HG02763 (cell line): ENCODE results near the gene POLE4.

ENCODE experiments used
- ATAC-seq: cut with Tn5 transposase; IDR thresholded peaks from one replicate; pipeline ENCODE4 v1.9.1; 2021; ENCODE audit warnings: mild to moderate bottlenecking, moderate library complexity; ENCODE audit not compliant: unreplicated experiment

Gene POLE4

GRCh38 chr2:74939919-74940812, 18.3 kb upstream of the POLE4 start:
- ATAC-seq, result no peak

DNA sequence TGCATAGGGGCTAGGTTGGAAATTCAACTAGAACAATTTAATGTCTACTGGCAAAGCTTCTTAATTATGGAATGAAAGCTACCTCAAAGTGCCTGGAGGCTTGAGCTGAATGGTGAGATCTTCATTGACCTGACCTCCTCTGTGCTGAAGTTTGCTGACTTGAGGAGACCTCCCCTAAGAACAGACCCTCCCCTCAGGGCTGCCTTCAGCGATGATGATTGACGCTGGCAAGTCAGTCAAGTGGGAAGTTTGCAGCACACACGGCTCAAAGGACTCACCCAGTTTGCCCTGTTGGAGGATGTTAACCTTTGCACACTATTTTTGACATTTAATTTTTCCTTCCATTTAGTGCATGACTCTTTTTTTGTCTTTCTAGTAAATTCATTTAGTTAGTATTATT, 17.2 kb upstream of the POLE4 start:
- no peak for ATAC-seq

GRCh38 chr2:74942263-74942662, 16.2 kb upstream of the POLE4 start:
- ATAC-seq, result no peak

DNA sequence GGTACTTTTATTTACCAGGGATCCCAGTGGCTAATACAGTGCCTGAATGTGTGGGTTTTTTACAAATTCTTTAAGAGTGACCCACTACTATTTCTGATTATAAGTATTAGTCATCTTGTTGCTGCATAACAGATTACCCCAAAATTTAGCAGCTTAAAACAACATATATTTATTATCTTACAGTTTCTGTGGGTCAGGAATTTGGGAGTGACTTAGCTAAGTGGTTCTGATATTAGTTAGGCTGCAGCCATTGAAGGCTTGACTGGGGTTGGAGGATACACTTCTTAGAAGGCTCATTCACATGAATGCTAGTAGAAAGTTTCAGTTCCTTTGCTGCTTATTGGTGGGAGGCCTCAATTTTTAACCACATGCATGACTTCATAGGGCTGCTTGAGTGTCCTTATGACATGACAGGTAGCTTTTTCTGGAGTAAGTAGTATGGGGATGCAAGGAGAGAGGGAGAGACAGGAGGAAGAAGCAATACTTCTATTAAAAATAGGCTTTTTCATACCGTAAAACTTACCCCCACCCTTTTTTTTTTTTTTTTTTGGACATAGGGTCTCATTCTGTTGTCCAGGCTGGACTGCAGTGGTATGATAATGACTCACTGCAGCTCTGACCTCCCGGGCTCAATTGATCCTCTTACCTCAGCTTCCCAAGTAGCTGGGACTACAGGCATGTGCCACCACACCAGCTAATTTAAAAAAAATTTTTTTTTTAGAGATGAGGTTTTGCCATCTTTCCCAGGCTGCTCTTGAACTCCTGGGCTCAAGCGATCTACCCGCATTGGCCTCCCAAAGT, 13.3 kb upstream of the POLE4 start:
- ATAC-seq, result peak; percentile 100

- no peak for ATAC-seq
Measured at GRCh38 chr2:74945788-74946331, 12.6 kb upstream of the POLE4 start.

- no peak for ATAC-seq
Measured at GRCh38 chr2:74947703-74948102, 10.7 kb upstream of the POLE4 start.

GRCh38 chr2:74948779-74949178, 9.7 kb upstream of the POLE4 start:
- no peak for ATAC-seq

DNA sequence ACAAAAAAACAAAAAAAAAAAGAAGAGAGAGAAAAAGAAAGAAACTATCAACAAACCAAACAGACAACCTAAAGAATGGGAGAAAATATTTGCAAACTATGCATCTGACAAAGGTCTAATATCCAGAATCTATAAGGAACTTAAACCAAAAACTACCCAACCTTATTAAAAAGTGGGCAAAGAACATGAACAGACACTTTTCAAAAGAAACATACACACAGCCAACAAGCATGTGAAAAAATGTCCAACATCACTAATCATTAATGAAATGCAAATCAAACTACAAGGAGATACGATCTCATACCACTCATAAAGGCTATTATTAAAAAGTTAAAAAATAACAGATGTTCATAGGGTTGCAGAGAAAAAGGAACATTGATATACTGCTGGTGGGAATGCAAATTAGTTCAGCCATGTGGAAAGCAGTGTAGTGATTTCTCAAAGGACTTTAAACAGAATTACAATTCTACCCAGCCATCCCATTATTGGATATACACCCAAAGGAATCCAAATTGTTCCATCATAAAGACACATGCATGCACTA, 7.2 kb upstream of the POLE4 start:
- ATAC-seq, result no peak

DNA sequence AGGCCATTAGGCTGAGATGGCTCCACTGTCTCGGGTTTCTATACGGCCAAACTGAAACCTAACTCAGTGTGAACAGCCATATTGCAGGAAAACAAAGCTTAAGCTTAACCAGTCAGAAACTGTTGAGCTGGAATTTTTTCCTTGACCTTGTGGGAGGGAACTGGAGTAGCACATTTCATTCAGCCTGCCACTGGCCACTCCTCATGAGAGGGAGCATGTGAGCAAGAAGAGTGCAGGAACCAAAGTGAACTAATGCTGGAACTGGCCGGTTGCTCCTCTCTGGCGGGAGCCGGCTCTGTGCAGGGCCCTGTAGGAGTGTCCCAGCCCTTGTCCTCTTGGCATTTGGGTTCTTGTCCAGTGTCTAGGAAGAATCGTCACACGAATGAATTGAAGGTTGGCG, 5.9 kb upstream of the POLE4 start:
- ATAC-seq, result no peak

- ATAC-seq, result no peak
Measured at GRCh38 chr2:74953796-74954499, 4.5 kb upstream of the POLE4 start.

DNA sequence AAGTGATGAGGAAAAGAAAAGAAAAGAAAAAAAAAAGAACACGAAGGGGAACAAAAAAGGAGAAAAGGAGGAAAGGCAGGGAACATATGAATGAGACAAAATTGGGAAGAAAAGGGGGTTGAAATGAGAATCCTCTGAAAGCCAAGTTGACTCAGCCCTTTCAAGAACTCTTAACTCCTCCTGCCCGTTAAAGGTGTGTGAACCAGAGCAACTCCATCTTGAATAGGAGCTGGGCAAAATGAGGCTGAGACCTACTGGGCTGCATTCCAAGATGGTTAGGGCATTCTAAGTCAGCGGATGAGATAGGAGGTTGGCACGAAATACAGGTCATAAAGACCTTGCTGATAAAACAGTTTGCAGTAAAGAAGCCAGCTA, 4.0 kb upstream of the POLE4 start:
- no peak for ATAC-seq

GRCh38 chr2:74957886-74958273, 563 bp upstream of the POLE4 start:
- no peak for ATAC-seq

GRCh38 chr2:74959106-74959751, 786 bp downstream of the POLE4 start:
- ATAC-seq, result no peak

- no peak for ATAC-seq
Measured at GRCh38 chr2:74966887-74967286, 8.4 kb downstream of the POLE4 start.

DNA sequence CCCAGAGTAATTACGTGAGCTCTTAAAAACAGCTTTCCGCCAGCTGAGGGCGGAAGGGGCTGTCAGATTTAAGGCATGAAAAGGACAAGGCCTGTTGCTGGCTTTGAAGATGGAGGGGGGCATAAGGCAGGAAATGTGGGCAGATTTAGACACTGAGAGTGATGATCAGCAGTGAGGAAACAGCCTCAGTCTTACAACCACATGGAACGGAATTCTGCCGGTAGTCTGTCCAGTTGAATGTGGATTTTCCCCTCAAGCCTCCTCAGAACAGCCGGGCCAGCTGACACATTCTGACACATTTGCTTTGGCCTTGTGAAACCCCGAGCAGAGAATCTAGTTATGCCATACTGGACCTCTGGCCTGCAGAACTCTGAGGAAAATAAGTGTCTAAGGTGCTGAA, 16.6 kb downstream of the POLE4 start:
- ATAC-seq, result no peak

DNA sequence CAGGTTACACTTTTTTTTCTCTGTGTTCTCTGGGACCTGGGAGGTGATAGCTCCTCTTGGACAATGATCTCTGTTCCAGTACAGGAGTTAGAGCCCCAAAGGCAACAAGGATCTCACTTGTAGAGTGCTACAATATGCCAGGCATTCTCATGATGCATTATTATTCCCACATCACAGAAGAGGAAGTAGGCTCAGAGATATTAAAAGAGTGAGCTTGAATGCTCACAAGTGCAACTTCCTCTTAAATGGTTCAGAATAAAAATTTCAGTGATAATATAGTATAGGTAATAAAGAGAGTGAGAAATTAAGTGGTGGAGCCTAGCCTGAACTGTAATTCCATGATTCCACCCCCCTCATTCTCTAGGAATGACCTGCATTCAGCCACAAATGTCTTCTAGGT, 21.4 kb downstream of the POLE4 start:
- no peak for ATAC-seq

DNA sequence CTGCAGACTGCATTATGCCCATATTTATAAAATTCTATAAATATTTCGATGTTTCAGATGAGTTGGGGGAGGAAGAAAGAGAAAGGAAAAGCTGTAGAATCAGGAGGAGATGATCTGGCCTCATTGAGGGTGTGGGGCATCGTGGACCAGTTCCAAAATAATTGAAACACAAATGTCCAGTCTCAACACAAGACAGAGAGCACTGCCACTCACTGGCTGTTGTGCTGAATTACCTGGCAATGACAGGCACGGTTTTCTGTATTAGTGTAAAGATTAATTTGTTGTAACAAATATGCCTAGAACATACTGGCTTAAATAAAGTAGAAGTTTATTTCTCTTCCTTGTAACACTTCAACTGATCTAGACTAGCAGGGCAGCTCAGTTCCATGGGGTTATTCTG, 24.1 kb downstream of the POLE4 start:
- ATAC-seq, result no peak

GRCh38 chr2:74983631-74984392, 25.4 kb downstream of the POLE4 start:
- ATAC-seq, result no peak

DNA sequence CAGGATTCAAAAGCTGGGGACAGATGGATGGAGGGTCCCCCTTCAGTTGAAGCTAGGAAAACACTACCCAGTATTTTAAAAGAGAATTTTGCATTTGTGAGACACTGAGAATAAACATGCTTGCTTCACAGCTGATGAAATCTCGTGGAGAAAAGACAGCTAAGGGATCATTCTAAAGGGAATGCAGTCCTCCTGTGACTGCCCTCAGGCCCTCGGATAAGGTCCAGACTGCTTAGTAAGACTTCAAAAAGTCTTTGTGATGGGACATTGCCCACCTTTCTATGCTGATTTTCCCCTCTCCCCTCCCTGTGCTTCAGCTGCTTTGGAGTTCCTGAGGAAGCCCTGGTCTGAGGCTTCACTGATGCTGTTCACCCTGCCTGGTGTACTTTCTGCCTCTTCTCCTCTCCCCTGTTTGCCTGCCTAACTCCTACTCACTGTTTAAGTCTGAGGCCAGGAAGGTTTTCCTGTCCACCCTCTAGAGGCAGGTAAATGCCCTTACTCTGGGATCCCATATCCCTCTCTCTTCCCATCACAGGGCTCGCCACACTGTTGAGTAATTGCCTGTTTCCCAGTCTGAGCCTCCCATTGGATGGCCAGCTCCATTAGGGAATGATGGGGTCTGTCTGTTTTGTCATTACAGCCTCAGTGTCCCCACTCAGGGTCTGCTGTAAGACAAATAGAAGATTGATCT, 26.6 kb downstream of the POLE4 start:
- no peak for ATAC-seq
